Lower lobe of right lung (tissue), 2 donors: ENCODE measurements around the gene PSMB8. TPM values are rescaled to one million over a fixed set of nuclear protein-coding genes. Genes with fewer than 3 reads are reported as not detected.

Source experiments
- ATAC-seq, 2 donors: fragments of 200-7000 bp; cut with Tn5 transposase; one replicate each; pipeline ENCODE4 v1.9.1; 2020 to 2022; ENCODE audit warnings: mild to moderate bottlenecking in 2 of 2, moderate library complexity in 2 of 2
- DNase-seq: peaks from one replicate; pipeline ENCODE4 v3.0.0-alpha.2; 2020
- H3K27ac ChIP-seq: fragments of 200-600 bp; one replicate; pipeline ENCODE4 v1.8.0; 2022
- H3K27me3 ChIP-seq: fragments of 200-600 bp; one replicate; pipeline ENCODE4 v1.8.0; 2022; ENCODE audit warnings: low read depth
- H3K36me3 ChIP-seq: fragments of 200-600 bp; one replicate; pipeline ENCODE4 v1.8.0; 2022; ENCODE audit warnings: mild to moderate bottlenecking
- H3K4me1 ChIP-seq: fragments of 200-600 bp; one replicate; pipeline ENCODE4 v1.8.0; 2022
- H3K4me3 ChIP-seq: fragments of 200-600 bp; one replicate; pipeline ENCODE4 v1.8.0; 2022; ENCODE audit warnings: mild to moderate bottlenecking
- H3K9me3 ChIP-seq: fragments of 200-600 bp; one replicate; pipeline ENCODE4 v1.8.0; 2022
- intact Hi-C: fragments of 100-400 bp; cut with DNase I; formaldehyde crosslinking; loops from one replicate; pipeline ENCODE4 v1.11.0; 2022
- total RNA-seq: library from RNA; stranded (reverse); fragmentation: NEBNext Ultra II Directional; extraction: Animal tissue kit (Norgen Biotek cat#: 25700); gene quantifications from one replicate; pipeline ENCODE4 v1.2.1, GENCODE V29; 2021
- TF ChIP-seq, protein P1 (sequence below): fragments of 200-600 bp; IDR thresholded peaks from one replicate; pipeline ENCODE4 v1.8.0; 2022; ENCODE audit warnings: antibody characterized with exemption, mild to moderate bottlenecking
- donor health status: DM: no; HTN: yes; CAD: no; lungs with severe emphysema.

PSMB8 gene
- total RNA-seq, 1 donor from 2014 or later: 103 TPM

DNA sequence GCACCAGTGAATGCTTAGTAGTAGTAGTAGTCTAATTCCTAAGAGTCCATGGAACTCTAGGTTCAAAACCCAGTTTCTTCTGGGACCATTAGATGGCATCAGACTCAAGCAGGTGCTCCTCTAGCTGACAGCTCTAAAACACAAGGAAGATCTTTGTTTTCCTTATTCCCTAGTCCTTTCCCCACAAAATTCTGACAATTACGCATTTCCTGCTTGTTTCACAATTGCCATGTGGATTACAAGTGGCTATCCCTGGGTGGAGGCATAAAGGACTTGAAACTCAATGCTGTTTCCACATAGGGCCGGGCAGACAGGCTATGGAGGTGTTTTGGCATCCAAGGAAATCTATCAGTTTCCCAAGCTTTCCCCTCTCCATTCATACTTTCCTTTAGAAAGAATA is 17.9 kb downstream of the PSMB8 start:
- intact Hi-C loops: no loop called here
- Histone ChIP-seq H3K36me3 (peaks cover 33% of the 10 kb centered on the region), H3K27me3 (no peaks in the 10 kb centered on the region), H3K9me3 (no peaks in the 10 kb centered on the region), H3K4me3 (no peak overlapping the region), H3K27ac (no peak overlapping the region), H3K4me1 (no peaks in the 10 kb centered on the region)
- ATAC-seq: peak in 1 of 2 donors; percentile 81
- TF ChIP-seq, protein P1, sequence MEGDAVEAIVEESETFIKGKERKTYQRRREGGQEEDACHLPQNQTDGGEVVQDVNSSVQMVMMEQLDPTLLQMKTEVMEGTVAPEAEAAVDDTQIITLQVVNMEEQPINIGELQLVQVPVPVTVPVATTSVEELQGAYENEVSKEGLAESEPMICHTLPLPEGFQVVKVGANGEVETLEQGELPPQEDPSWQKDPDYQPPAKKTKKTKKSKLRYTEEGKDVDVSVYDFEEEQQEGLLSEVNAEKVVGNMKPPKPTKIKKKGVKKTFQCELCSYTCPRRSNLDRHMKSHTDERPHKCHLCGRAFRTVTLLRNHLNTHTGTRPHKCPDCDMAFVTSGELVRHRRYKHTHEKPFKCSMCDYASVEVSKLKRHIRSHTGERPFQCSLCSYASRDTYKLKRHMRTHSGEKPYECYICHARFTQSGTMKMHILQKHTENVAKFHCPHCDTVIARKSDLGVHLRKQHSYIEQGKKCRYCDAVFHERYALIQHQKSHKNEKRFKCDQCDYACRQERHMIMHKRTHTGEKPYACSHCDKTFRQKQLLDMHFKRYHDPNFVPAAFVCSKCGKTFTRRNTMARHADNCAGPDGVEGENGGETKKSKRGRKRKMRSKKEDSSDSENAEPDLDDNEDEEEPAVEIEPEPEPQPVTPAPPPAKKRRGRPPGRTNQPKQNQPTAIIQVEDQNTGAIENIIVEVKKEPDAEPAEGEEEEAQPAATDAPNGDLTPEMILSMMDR: peak; percentile 37
- no peak for DNase-seq

DNA sequence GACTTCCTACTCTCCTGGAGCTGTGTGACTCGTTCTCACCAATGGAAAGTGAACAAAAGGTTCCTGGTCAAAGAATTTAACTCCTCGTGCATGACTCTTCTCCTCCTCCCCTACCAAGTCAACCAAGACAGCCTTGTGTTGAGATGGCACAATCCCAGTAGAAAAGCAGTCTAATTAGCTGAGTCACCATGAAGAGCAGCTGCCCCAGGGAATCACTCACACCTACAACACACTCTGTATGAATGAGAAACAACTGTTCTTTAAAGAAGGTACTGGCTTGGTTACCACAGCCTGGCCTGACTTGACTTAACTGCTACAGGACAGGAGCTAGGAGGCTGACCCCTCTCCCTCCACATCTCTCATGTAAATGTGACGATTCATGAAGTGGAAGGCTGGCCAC is 24.1 kb downstream of the PSMB8 start:
- Histone ChIP-seq H3K9me3 (no peaks in the 10 kb centered on the region), H3K27me3 (no peaks in the 10 kb centered on the region), H3K36me3 (no peaks in the 10 kb centered on the region), H3K4me1 (no peaks in the 10 kb centered on the region), H3K4me3 (no peak overlapping the region), H3K27ac (no peak overlapping the region)
- DNase-seq (no peak), ATAC-seq (no peak)
- TF ChIP-seq, protein P1: no peak
- intact Hi-C loops: no loop called here

DNA sequence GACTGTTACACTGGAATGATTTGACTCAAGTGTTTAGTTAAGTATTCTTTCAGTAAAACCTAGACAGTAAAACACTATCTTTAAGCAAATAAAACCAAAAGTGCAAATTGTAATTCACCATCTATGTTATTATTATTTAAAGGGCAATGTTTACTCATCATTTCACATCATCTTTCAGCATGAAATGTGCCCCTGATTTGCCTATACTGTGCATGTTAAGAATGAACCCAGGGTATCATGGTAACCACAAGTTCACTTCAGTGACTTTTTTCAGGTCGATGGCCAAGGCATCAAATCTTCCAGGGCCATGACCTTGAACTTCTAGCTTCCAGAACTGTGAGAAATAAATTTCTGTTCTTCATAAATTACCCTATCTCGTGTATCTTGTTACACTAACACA is 25.0 kb downstream of the PSMB8 start:
- no peak overlapping the region for H3K27ac ChIP-seq
- intact Hi-C loops: no loop called here

DNA sequence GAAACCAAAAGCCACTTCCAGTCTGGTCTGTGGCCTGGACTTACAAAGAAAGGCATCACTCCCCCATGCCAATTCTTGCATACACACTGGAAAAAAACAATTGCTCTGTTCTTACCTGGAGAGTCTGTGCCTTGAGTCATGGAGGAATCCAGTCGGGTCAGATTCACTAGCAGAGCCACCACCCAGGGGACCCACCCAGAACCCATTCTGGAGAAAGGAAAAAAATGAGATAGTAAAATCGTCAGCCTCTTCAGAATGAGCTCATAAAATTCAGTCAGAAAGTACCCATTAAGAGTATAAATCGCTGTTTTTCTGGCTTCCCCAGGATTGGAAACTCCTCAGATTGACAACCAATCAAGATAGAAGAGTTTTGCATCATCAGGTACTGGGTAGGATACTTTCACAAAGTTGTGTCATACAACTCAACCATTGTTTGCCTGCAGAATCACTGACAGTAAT is 27.1 kb downstream of the PSMB8 start, which contains the start of gene HLA-DOB:
Gene HLA-DOB (minus strand): TSS at position 257 of the 459 bp plus-strand sequence. CDS start 51 bp downstream, at position 206.
- H3K4me3 ChIP-seq: peak within 1 kb of the TSS; percentile 24
- H3K27ac ChIP-seq: no peak within 1 kb of the TSS
- ATAC-seq: peak; percentile 78 to 93
- H3K9me3 ChIP-seq: no peaks in the 10 kb centered on the region
- H3K27me3 ChIP-seq: no peaks in the 10 kb centered on the region
- no peak for DNase-seq
- TF ChIP-seq, protein P1: no peak
- no peaks in the 10 kb centered on the region for H3K36me3 ChIP-seq
- no peaks in the 10 kb centered on the region for H3K4me1 ChIP-seq
- intact Hi-C loops: no loop called here

More for the DNA sequence above, 25.0 kb downstream of the PSMB8 start:
- H3K4me3 ChIP-seq: no peak overlapping the region
- TF ChIP-seq, protein P1: no peak
- H3K9me3 ChIP-seq: no peaks in the 10 kb centered on the region
- H3K4me1 ChIP-seq: no peaks in the 10 kb centered on the region
- DNase-seq: no peak
- no peaks in the 10 kb centered on the region for H3K27me3 ChIP-seq
- H3K36me3 ChIP-seq: no peaks in the 10 kb centered on the region
- no peak for ATAC-seq

DNA sequence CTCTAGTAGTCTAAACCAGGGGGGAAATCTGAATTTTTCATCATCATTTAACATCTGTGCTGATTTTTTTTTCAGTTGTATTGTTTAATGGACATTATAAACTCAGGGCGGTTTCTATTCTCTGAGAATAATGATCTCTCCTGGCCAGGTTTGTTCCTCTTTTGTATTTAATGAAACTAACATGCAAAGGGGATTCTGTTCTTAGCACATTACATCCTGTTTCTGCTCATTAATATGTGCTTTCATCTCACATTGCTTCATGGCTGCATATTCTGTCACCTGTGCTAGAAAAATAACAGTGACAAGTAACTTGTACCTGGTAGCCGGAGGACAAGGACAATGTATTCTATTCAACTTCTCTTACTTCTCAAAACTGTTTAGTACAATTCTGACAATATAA is 27.9 kb downstream of the PSMB8 start:
- ATAC-seq (no peak), DNase-seq (no peak)
- Histone ChIP-seq H3K4me1 (no peaks in the 10 kb centered on the region), H3K4me3 (no peak overlapping the region), H3K27ac (no peak overlapping the region), H3K36me3 (no peaks in the 10 kb centered on the region), H3K27me3 (no peaks in the 10 kb centered on the region), H3K9me3 (no peaks in the 10 kb centered on the region)
- intact Hi-C loops: no loop called here
- TF ChIP-seq, protein P1: no peak
